GM21529 (cell line): ENCODE measurements around the gene EFHC2.

Experiments used
- ATAC-seq: cut with Tn5 transposase; IDR thresholded peaks from one replicate; pipeline ENCODE4 v1.9.1; 2021; ENCODE audit not compliant: unreplicated experiment

EFHC2 gene

DNA sequence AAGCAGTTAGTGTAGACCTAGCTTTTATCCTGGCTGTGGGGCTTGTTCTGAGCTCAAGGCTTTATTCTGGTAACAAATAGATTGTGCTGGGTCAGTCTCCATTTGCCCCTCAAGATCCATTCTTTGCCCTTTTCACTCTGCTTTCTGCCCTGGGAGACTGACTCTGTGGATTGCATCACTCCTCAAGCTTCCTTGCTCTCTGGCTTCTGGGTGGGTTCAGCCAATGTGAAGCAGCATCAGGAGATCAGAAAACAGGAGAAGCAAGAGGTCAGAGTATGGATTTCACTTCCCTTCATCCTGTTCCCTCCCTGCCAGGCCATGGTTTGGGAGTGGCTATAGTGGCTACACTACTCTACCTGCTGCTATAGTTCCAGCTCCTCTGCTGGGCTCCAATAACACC, 186.2 kb downstream of the EFHC2 start:
- ATAC-seq, result no peak

DNA sequence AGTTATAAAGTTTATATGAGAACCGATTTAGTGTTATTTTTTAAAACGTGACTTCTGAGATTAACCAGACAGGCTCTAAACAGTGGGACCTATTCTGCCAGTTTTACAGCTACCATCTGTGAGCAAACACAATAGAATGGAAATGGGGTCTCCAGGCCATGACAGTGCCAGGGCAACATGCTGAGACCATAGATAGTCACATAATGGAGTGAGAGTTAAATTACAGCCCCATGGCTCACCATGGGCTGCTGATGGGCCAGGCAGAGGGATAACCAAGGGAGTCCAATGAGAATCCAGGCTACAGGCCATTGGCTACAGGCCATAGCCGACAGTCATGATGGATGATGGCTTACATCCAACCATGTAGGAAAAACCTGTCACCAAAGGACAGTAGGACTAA, 186.7 kb downstream of the EFHC2 start:
- ATAC-seq, result no peak

DNA sequence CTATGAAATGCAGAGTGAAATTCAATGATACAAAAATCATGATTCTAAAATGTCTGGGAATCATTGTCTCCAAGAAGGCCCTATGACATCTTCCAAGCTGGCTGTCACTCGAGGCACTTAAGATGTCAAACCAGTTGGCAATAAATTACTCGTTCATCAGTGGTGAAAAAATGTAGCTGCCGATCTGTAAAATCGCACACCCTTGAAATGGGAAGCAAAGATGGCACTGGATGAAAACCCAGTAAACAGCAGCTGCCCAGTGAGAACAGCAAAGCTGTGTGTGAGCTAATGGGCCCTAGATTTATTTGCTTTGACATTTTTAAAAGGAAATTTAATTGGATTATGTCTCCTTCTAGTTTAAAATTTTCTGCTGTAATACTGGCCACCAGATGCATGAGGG, 188.3 kb downstream of the EFHC2 start:
- no peak for ATAC-seq

- no peak for ATAC-seq
These were observed 190.6 kb downstream of the EFHC2 start for GRCh38 chrX:44152852-44153251.

- ATAC-seq, result no peak
These were observed 196.3 kb downstream of the EFHC2 start for GRCh38 chrX:44147130-44147529.

GRCh38 chrX:44144177-44144945, 199.1 kb downstream of the EFHC2 start:
- ATAC-seq, result no peak

GRCh38 chrX:44143061-44143602, 200.3 kb downstream of the EFHC2 start:
- ATAC-seq, result no peak

DNA sequence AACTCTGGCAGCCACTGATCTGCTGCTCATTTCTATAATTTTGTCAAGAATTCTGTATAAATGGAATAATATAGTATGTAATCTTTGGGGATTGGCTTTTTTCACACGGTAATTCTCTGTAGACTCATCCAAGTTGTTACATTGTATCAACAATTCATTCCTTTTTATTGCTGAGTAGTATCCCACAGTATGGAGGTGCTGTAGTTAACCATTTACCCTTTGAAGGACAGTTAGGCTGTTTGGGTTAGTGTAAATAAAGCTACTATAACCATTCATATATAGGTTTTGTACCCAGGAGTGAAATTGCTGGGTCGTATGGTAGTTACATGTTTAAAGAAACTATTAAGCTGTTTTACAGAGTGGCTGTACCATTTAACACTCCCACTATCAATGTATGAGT, 213.3 kb downstream of the EFHC2 start:
- no peak for ATAC-seq

- no peak for ATAC-seq
These were observed 230.1 kb downstream of the EFHC2 start for GRCh38 chrX:44113337-44113736.

DNA sequence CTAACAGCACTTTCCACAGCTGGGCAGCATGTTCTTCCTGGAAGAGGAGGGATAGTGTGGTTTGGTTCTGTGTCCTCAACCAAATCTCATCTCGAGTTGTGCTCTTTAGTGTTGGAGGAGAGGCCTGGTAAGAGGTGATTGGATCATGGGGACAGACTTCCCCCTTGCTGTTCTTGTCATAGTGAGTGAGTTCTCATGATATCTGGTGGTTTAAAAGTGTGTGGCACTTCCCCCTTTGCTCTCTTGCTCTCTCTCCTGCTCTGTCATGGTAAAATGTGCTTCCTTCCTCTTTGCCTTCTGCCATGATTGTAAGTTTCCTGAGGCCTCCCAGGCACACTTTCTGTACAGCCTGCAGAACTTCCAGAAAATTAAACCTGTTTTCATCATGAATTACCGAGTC, 236.6 kb downstream of the EFHC2 start:
- ATAC-seq, result no peak

- no peak for ATAC-seq
These were observed 238.1 kb downstream of the EFHC2 start for GRCh38 chrX:44105228-44105913.

- no peak for ATAC-seq
These were observed 238.8 kb downstream of the EFHC2 start for GRCh38 chrX:44104699-44105098.

DNA sequence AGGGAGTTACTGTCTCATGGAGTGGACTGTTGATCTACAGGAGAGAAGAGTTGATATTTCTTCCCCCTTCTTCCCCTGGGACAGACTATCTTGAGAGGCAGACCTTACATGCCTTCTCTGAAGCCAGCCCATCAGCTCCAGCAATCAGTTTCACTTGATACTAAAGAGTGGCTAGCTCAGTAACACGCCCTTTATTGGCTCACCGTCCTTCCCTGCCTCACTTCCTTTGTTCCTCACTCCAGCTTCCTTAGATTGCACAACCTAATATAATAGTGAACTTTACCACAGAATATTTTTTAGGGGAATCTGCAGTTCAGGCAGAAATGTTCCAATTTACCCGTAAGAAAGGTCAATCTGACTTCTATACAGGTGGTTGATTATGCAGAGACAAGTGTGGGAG, 242.2 kb downstream of the EFHC2 start:
- ATAC-seq, result no peak

- no peak for ATAC-seq
These were observed 244.1 kb downstream of the EFHC2 start for GRCh38 chrX:44099366-44099765.
